ENCODE results near the gene LRRC8D. TPM values are rescaled to one million over a fixed set of nuclear protein-coding genes. Genes with fewer than 3 reads are reported as not detected.

Gene LRRC8D
- total RNA-seq, result 25.3 and 28.8 TPM in 2 replicates

DNA sequence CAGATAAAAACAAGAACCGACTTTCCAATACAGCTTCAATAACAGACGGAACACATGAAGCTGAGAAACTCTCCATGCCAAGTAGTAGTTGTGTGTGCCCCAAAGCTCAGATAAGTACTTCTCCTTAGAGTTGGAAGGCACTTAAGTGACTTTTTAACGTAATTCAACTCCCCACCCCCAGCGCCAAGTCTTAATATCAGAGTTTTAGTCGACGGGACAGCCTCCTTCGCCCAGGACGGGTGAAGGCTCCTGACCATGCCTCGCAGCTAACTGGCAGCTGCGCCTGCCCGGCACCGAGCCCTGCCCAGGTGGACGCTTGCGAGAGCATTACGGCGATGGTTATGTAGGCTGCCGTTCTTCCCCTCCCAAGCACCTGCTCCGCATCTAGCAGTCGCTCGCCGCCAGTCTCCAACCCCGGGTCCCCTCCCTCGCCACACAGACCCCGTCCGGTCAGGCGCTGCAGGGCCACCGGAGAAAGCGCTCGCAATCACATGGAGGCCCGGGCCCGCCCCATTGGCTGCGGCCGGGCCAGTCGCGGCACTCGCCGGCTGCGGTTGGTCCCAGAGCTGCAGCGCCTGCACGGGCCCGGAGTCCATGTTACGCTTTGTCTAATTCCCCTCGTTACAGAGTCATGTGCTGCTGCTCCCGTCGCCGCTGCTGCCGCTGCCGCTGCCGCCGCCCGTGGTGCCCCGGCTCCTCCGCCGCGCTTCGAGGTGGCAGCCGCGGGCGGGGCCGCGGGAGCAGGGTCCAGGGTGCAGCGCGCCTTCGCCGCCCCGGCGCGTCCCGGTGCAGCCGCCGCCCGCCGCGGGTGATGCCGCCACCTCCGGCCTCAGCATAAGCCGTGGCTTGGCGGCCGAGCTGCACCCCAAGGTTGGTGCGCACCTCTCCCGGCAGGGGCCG lies at the start of gene LRRC8D:
Gene LRRC8D (plus strand): TSS at position 611 of the 900 bp plus-strand sequence. CDS start 112,037 bp downstream, outside the sequence.

Other genes starting within 250 kb of the LRRC8D start
- gene LRRC8C, start 187.9 kb upstream of the LRRC8D start, total RNA-seq, result 7.5 and 10.5 TPM in 2 replicates
- 1.4 TPM in 2 replicates for gene ZNF326, start 174.1 kb downstream of the LRRC8D start, total RNA-seq